Measurements from ENCODE around the gene BTBD2.

Gene BTBD2

DNA sequence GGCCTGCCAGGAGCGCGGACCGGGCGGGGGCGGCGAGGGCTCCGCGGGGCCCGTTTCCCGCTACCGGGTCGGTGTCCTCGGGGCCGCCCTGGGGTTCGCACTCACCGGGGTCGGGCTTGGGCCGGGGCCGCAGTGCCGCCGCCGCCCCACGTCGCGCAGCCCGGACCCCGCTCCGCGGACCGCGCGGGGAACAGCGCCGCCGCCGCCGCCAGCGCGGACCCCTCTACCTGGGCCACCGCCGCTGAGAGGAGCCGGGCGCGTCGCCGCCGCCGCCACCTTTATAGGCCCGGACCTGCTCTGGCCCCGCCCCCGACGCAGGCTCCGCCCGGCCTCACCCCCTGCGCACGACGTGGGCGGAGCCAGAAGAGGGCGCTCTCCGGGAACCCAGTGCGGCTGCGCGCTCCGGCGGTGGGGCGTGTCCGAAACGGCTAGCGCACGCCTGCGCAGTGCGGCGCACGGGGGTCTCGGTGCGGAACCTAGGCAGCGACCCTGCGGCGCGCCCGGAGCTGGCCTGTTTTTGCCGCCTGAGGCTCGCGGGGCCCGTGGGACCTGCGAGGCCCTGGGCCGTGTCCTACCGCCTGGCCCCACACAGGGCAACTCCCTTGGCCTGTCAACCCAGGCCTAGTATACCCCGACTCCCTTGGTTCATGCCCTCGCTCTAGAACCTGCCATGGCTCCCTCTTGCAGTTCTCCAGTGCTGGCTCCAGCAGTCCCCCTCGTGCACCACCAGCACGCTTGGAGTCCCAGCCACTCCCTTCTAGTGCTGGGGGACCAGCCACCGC lies 35.7 kb upstream of the BTBD2 start, which contains the start of gene MKNK2:
TSS of gene MKNK2 (minus strand) at position 254 of the 782 bp plus-strand sequence. CDS start 393 bp downstream, outside the sequence.
- DNase-seq (ENCODE audit: low spot score), result peak; percentile 99

DNA sequence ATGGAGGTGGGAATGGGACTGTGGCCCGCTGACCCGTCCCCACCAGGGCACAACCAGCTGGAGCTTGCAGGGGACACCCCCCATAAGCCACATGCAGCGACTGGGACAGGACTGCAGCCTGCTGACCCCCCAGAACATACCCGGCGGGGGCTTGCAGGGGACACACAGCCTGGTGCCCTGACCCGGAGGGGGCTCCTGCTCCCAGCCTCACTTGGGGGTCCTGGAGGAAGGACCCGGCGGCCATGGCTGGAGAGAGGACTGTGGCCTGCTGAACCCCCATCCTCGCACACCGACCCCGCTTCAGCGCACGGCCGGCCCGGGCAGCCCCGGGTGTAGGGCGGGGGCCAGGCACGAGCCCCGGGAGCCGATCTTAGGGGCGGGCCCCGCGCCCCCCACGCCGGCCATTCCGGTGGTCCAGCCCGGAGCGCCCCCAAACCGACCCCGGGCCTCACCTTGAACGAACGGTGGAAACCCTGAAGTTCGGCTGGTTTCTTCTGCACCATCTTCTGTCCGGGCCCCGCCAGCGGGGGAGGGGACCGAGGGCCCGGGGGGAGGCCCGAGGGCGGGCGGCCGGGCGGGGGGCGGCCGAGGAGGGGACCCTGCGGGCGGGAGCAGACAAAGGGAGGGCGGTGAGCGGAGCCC lies 35.0 kb upstream of the BTBD2 start:
- no peak for DNase-seq (ENCODE audit: low spot score)

- no peak for DNase-seq (ENCODE audit: low spot score)
Observed at GRCh38 chr19:2049741-2050348, 34.3 kb upstream of the BTBD2 start.

DNA sequence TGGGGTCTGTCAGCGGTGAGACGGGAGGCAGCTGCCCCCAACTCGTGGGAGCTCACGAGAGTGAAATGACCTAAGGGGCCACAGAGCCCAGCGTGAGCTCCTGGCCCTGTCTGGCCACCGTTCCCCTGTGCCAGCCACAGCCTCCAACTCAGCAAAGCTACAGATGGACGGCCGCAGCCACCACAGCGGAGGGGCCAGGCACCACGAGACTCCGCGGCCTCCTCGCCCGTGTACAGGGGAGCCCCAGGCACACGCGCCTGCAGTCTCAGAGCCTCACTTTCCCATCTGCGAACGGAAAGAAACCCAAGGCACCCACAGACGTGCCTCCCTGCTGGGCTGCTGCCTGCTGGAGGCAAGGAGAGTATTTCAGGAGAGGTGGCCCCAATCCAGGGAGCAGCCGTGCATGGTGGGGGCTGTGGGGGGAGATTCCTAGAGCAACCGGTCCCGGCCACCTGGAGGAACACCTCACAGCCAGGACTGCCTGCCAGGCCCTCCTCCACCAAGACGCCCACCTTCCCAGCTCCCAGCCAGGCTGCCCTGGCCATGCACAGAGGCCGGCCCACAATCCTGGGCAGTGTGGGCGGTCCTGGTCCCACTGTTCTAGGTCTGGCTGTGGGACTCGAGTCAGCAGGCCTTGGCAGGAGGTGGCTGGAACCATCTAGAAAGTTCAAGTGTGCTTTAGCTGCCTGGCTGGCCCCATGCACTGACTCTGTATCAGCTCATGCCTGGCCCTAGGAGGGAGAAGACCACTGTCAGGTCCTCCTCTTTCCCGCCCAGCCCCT lies 33.6 kb upstream of the BTBD2 start:
- DNase-seq (ENCODE audit: low spot score), result no peak

DNA sequence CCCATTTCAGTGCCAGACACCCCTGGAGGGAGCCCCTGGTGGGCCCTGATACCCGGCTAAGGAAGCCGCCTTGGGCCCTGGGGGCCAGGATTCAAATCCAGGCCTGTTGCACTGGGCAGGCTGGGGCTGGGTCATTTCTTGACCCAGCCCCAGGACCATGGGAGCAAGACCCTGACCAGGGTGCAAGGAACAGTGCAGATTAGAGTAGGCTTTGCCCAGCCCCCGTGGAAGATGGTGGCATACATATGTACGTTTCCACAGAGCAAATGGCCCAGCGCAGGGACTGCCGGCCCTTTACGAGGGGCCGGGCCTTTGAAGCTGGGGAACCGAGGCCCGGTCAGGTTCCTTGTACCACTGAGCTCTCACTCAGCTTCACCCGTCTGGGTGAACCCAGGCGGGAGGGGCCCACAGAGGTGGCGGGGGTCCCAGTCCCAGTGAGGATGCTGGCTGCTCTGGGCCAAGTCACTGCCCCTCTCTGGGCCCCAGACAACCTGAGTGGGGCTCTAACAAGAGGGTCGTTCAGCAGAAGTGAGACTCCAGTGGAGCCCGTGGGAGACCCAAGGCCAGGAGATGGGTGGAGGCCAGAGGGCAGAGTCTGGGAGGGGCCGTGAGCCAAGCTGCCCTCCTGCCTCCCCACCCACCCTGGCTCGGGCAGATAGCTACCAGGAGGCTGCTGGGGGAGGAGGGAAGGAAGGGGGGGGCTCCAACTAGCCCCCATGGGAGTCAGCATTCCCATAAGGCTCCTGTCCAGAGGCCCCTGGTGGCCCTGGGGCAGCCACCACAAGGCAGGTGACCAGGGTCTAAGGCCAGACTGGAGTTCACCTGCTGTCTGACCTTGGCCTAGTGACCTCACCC lies 32.8 kb upstream of the BTBD2 start:
- no peak for DNase-seq (ENCODE audit: low spot score)

DNA sequence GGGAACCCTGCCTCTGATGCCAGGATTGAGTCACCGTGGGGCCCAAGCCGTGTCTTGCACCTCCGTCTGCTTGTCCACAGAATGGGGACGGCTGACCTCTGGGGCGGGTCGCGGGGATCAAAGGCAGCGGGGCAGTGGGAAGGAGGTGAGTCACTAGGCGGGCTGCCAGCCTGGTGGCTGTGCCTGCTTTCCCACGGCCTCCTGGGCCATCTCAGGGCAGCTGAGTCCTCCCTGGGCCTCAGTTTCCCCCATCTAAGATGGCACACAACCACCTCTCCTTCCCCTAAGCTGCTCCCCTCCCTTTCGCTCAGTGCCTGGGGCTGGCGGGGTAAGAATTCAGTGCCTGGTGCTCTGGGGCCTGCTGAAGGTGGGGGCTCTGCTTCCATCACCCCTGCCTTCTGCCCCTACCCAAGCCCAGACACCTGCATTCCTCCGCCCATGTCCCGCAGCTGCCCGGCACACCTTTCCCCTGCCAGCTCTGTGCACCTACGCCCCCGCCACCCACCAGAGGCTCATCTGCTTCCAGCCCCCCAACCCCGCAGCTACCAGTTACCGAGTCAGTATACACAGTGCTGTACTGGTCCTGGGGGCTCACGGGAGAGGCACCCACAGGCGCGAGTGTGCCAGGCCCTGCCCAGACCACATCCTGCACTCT lies 32.1 kb upstream of the BTBD2 start:
- DNase-seq (ENCODE audit: low spot score), result no peak

DNA sequence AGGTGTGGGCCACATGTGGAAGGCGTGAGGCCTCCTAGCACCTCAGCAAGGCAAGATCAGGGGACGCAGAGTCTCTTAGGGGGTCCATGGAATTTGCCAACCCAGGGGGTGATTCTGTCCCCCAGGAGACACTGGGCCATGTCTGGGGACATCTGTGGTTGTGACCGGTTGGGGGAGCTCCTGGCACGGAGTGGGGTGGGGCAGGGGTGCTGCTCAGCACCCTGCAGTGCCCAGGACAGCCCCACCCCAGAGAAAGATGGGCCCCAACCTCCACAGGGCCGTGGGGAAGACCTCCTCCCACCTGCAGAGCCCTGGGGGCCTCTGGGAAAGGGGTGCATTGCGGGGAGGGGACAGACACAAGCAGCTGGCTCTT lies 31.5 kb upstream of the BTBD2 start:
- DNase-seq (ENCODE audit: low spot score), result no peak

DNA sequence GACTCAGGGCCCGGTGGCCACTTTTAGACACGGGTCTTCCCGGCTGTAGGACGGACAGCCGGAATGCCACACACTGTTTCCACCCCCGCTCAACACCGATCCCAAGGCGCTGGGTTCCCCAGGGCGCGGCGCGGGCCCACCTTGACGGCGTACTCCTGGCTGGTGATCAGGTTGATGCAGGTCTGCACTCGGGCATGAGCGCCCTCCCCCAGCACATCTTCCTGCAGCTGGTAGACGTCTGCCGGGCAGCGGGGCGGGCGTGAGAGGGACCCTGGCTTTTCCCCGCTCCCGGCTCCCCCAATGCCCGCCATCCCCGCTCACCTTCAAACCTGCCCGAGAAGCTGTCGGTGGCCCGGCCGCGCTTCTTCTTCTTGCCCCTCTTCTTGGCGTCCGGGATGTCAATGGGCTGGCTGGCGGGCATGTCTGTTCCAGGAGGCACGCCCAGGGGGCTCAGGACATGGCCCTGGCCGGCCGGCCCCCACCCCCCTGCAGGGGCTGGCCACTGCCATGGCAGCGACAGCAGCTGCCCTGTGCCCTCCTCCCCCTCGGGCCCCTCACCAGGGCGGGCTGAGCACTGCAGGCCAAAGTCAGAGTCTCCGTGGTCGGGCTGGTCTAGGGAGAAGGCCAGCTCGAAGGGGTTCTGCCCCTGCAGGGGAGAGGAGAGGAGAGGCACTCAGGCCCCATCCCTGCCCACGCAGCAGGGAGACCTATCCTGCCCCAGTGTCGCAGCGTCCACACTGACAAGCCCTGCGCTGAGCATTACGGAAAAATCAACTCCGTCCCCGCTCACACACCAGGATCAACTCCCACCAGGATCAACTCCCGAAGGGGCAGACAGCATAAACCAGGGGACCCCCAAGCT lies 30.8 kb upstream of the BTBD2 start:
- DNase-seq (ENCODE audit: low spot score), result no peak

DNA sequence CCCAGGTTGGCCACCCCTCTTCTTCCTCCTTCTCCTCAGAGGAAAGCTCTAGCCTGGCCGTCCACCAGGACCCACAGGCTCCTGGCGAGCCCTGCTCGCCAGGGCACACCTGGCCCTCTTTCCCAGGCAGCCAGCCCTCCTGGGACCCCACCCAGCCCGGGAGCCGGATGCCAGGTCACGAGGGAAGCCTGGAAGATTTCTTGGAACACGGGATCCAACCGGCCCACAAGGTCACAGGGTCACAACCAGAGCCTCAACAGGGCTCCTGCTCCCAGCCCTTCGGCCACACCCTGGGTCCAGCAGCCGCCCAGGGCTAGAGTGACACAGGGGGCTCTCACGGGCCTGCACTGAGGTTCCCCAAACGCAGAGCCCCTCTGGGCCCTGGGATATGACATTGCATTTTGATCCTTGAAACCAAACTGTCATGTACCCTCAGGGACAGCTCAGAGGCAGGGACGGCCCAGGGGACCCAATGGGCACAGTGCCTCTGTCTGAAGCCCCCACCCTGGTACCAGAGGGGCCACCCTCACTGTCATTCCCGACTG lies 30.1 kb upstream of the BTBD2 start:
- no peak for DNase-seq (ENCODE audit: low spot score)

GRCh38 chr19:2044709-2045500 lies 29.4 kb upstream of the BTBD2 start:
- no peak for DNase-seq (ENCODE audit: low spot score)

DNA sequence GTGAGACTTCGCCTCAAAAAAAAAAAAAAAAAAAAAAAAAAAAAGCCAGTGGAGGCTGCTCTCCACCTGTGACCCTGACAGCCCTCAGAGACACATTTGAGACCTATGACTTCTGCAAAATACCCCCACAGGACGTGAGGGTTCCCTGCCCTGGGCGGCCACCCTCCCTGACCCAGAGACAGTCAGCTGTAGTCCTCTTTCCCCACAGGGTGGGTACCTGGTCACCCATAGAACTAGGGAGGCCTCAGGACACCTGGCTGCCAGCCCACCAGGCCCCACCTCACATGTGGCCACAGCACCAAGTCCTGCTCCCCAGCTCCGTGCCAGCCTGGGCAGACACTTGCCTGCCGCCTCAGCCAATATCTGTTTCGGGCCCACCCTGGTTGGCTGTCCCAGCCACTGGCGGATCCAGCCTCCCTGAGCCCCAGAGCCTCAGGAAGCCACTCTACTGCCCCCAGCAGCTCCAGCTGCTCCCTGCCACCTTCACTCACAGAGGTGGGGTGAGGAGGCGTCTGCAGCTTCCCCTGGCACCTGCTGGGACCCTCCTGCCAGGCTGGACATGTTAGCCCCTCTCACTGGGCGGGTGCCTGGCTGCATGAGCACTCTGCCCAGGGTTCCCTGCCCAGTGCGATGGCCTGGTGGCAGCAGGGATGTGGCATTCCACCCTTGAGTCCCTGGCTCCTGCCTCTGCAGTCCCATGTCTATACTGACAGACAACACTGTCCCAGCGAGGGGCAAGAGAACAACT lies 28.6 kb upstream of the BTBD2 start:
- no peak for DNase-seq (ENCODE audit: low spot score)

DNA sequence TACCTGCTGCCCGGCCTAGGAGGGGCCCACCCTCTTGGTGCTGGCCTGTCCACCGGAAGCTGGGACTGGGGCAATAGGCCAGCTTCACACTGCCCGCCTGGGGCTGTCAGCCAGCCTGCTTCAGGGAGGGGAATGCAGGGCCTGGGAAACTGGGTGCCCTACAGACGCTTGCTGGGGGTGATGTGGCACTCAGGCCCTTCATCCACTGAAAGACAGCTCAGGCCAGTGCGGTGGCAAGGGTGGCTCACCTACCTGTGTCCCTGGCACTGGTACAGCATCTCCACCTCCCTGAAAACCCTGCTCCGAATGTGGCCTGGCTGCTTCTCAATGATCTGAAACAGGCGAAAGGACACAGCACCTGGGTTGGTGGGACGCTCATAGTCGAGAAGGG lies 27.7 kb upstream of the BTBD2 start:
- DNase-seq (ENCODE audit: low spot score), result no peak

- DNase-seq (ENCODE audit: low spot score), result no peak
Observed at GRCh38 chr19:2042485-2043250, 27.2 kb upstream of the BTBD2 start.

GRCh38 chr19:2041683-2042484 lies 26.4 kb upstream of the BTBD2 start:
- peak; percentile 100 for DNase-seq (ENCODE audit: low spot score)

DNA sequence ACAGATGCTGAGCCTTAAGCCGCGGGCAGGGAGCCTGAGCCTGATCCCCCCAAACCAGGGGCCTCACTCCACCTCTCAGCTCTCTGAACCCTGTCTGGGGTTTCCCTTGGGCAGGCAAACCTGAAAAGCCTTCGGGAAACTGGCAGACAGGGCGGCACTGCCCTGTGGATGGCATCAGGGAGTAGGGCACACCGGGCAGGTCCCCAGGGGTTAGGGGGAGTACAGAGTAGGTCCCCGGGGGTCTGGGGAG lies 25.8 kb upstream of the BTBD2 start:
- DNase-seq (ENCODE audit: low spot score), result no peak

- no peak for DNase-seq (ENCODE audit: low spot score)
Observed at GRCh38 chr19:2040647-2041432, 25.3 kb upstream of the BTBD2 start.
